LNCaP clone FGC (cell line): Measurements from ENCODE around the gene CKS1B.
"Not testable (repeated sequence)": the region's sequence is repeated elsewhere in the genome, so short reads cannot be mapped to it uniquely, and the experiment has no call there.

Experiments used
- DNase-seq: peaks from one replicate; pipeline ENCODE4 v3.0.0-alpha.2; 2011; ENCODE audit warnings: low read depth
- H3K4me3 ChIP-seq: 2 replicates; pipeline ENCODE4 v1.5.1; 2011; ENCODE audit warnings: mild to moderate bottlenecking, low read depth, low read length, control low read depth
- TF ChIP-seq, protein P1 (sequence below): IDR thresholded peaks from 2 replicates; pipeline ENCODE4 v1.5.1; 2012; ENCODE audit warnings: mild to moderate bottlenecking; ENCODE audit not compliant: control insufficient read depth, insufficient read depth; ENCODE audit errors: extremely low read depth

Gene CKS1B

DNA sequence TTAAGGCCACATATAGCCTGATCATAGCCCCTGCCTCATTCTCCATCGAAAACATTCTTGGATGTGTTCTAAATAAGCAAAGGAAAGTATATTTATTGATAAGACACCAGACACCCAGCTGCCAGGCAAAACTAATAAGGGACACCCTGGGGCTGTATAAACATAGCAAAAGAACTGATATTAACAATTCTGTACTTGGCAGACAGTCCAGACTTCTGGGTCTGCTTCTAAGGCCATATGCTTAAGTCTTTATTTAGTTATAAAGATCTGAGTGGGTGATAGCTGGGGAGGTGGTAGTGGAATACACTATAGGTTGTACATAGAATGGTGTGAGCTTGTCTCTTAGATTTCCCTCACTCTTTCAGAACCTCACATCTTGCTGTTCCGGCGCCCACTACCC is 3.9 kb downstream of the CKS1B start:
- no peak overlapping the region for H3K4me3 ChIP-seq
- DNase-seq: no peak
- TF ChIP-seq, protein P1, sequence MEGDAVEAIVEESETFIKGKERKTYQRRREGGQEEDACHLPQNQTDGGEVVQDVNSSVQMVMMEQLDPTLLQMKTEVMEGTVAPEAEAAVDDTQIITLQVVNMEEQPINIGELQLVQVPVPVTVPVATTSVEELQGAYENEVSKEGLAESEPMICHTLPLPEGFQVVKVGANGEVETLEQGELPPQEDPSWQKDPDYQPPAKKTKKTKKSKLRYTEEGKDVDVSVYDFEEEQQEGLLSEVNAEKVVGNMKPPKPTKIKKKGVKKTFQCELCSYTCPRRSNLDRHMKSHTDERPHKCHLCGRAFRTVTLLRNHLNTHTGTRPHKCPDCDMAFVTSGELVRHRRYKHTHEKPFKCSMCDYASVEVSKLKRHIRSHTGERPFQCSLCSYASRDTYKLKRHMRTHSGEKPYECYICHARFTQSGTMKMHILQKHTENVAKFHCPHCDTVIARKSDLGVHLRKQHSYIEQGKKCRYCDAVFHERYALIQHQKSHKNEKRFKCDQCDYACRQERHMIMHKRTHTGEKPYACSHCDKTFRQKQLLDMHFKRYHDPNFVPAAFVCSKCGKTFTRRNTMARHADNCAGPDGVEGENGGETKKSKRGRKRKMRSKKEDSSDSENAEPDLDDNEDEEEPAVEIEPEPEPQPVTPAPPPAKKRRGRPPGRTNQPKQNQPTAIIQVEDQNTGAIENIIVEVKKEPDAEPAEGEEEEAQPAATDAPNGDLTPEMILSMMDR: no peak

DNA sequence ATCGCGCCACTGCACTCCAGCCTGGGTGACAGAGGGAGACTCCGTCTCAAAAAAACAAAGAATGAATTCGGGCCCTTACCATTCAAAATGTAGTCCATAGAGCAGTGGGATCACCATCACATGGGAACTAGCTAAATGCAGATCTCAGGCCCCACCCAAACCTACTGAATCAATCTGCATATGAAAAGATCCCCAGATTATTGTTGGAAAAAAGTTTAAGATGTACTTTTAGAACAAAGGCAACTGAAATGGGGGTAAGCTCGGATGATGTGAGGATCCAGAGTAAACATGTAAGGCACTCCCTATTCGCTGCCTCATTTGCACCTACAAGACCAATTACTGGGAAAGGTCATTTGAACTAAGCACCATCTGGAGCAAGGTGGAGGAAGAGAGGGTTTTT is 7.9 kb downstream of the CKS1B start:
- no peak for DNase-seq
- TF ChIP-seq, protein P1: no peak
- H3K4me3 ChIP-seq: peak overlapping the region; percentile 74

DNA sequence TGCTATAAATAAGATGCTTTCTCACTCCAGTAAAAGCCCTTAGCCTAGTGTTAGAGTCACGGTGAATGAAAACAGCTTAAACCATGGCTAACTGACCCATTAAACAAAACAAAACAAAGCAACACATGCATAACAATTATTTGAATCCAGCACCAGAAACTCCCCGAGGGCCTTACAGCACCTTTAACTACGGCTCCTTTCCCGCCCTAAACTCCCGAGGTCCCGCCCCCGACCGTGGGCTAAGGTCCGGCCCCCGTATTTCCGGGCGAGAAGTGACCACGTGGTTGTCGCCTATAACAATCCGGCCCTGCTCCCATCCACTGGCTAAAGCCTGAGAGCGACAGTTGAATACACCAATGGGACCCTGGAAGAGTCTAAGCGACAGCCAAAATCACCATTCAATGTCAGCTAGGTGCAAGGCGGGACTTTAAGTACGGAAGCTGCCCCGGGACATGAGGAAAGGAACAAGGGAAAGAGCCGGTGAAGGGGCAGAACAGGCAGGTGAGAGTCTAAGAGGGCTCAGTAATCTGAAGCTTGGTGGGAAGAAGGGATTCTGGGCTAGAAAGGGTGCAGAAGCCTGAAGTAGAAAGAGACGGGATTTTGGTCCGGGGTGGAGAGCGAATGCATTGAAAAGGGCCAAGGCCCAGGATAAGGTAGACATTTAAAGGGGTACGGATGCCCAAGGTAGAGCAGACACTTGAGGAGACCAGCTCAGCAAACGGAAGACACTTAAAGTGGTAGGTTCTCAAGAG is 8.6 kb downstream of the CKS1B start, which contains the start of gene FLAD1:
TSS of gene FLAD1 (plus strand) at position 448 of the 752 bp plus-strand sequence. CDS start 351 bp downstream, outside the sequence.
- H3K4me3 ChIP-seq: peak within 1 kb of the TSS; percentile 74
- TF ChIP-seq, protein P1: no peak
- DNase-seq: peak; percentile 100

DNA sequence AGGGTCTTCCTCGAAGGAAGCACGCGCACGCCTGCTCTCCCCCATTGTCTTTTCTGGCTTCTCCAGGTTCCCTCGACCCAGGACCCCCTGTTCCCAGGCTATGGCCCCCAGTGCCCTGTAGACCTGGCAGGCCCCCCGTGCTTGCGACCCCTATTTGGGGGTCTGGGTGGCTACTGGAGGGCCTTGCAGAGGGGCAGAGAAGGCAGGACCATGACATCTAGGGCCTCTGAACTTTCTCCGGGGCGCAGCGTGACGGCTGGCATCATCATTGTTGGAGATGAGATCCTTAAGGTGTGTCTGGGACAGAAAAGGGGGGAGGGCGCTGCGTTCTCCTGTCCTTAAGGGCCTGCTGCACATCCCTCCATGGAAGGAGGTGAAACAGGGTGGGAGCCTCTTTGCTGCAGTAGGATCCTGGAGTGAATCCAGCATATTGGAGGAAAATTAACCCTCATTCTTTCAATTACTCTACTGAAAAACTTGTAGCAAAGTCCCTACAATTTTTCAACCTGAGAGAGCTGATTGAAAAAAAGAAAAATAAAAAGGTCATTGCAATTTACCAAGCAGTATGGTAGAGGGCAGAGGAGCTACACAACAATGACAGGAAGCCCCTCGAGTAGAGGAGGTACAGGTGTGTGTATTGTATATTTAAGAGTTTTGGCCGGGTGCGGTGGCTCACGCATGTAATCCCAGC is 9.4 kb downstream of the CKS1B start:
- no peak for DNase-seq
- TF ChIP-seq, protein P1: no peak
- H3K4me3 ChIP-seq: peak overlapping the region; percentile 74

DNA sequence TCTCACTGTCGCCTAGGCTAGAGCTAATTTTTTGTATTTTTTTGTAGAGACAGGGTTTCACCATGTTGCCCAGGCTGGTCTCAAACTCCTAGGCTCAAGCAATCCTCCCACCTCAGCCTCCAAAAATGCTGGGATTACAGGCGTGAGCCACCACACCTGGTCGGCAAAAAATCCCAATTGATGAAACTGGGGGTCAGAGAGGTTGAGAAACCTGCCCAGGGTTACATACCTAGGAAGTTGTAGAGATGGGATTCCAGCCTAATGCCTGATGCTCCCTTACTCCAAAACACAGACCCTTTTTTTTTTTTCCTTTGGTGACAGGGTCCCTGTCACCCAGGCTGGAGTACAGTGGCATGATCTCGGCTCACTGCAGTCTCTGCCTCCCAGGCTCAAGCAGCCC is 12.3 kb downstream of the CKS1B start:
- DNase-seq, H3K4me3 ChIP-seq: not testable (repeated sequence)

DNA sequence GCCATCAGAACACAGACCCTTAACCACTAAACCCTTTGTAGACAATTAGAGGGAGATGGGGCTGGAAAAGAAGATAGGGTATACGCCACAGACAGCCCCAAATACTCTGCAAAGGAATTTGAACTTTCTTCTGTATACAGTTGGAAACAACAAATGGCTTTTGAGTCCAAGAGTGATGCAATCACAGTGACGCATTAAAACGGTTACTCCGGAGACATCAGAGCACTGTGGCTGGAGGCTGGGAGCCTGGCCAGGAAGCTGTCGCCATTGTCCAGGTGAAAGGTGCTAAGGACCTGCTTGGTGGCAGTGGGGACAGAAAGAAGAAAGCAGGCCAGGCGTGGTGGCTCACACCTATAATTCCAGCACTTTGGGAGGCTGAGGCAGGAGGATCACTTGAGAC is 12.8 kb downstream of the CKS1B start:
- DNase-seq: no peak
- TF ChIP-seq, protein P1: no peak
- H3K4me3 ChIP-seq: no peak overlapping the region

DNA sequence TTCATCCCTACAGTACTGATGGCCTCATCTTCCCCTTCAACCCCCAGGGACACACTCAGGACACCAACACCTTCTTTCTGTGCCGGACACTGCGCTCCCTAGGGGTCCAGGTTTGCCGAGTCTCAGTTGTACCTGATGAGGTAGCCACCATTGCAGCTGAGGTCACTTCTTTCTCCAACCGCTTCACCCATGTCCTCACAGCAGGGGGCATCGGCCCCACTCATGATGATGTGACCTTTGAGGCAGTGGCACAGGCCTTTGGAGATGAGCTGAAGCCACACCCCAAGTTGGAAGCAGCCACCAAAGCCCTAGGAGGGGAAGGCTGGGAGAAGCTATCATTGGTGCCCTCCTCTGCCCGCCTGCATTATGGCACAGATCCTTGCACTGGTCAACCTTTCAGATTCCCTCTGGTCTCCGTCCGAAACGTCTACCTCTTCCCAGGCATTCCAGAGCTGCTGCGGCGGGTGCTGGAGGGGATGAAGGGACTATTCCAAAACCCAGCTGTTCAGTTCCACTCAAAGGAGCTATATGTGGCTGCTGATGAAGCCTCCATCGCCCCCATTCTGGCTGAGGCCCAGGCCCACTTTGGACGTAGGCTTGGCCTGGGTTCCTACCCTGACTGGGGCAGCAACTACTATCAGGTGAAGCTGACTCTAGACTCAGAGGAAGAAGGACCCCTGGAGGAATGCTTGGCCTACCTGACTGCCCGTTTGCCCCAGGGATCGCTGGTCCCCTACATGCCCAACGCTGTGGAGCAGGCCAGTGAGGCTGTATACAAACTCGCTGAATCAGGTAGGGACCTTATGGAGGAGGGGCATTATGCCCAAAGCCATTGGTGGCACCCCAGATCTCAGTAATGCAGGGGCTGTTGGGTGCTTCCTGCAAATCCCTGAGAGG is 13.8 kb downstream of the CKS1B start:
- TF ChIP-seq, protein P1: 0 out of 2 replicates have a peak, but pooled peaks have one; percentile 12
- no peak for DNase-seq

More for the DNA sequence above, 13.8 kb downstream of the CKS1B start:
- no peak overlapping the region for H3K4me3 ChIP-seq
